NCI-H128 (cell line): ENCODE measurements around the gene RBMY1F.
"Not testable (repeated sequence)": the region's sequence is repeated elsewhere in the genome, so short reads cannot be mapped to it uniquely, and the experiment has no call there.

ENCODE experiments used
- DNase-seq: peaks from one replicate; lab custom pipeline; 2025; ENCODE audit not compliant: unreplicated experiment; lab: John Stamatoyannopoulos, UW

The RBMY1F gene

GRCh38 chrY:22182823-22183222, at the start of gene RBMY1F:
RBMY1F (minus strand) TSS chrY:22182923; CDS start chrY:22180969, 1,954 bp downstream.
- not testable (repeated sequence) for DNase-seq

- DNase-seq, result not testable (repeated sequence)
Observed at GRCh38 chrY:22151144-22151543, 31.6 kb downstream of the RBMY1F start.

DNA sequence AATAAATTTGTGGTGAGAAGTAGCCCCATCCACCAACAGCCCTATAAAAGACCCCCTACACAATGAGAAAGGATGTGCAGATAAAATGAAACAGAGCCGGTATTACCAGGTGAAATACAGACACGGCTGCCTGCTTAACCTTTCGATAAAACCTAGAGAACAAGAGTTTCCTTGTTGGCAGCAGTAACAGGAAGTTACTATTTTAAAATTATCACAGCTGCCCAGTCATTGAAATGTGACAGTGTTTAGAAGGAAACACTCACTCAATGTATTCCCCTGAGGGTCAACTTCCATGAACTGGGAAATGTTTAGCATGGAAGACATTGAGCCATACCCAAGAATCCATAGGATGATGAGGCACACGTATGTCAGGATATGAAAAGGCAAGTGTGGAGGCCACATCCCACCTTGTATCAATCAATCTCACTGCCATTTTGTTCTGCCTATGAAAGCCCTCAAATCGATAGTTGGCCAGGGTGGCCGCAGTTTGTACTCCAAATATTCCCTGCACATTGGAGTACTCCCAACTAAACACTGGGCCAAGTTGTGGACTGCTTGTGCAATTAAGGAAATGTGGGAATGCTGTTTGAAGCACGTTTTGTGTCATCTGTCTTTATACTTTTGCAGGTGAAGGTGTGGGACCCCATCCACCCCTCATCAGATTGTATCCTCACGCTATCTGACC, 41.6 kb downstream of the RBMY1F start:
- DNase-seq, result not testable (repeated sequence)

- DNase-seq, result not testable (repeated sequence)
Observed at GRCh38 chrY:22134719-22135118, 48.0 kb downstream of the RBMY1F start.

- DNase-seq, result not testable (repeated sequence)
Observed at GRCh38 chrY:22130494-22130893, 52.2 kb downstream of the RBMY1F start.
